HG03175 (cell line): ENCODE measurements around the gene OR4D10.

Experiments
- ATAC-seq: cut with Tn5 transposase; IDR thresholded peaks from one replicate; pipeline ENCODE4 v1.9.1; 2021; ENCODE audit warnings: mild to moderate bottlenecking, moderate library complexity; ENCODE audit not compliant: unreplicated experiment

Gene OR4D10

DNA sequence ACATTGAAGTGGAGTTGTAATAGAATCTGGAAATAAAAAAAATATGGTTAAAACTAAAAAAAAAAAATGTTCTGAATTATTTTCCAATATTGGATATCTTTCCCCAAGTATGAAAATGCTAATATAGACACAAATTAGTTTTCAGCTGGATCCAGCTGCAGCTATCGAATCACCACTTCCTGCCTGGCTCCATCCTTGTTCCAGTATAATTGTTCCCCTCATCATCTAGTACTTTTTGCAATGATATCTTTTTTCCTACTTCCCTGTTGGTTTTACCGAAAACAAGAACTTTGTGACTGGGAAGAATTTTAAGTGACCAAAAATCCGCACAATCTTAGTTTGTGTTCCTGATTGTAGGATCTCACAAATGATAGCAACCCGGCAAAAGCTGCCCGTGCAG, 47.6 kb downstream of the OR4D10 start:
- ATAC-seq: no peak

DNA sequence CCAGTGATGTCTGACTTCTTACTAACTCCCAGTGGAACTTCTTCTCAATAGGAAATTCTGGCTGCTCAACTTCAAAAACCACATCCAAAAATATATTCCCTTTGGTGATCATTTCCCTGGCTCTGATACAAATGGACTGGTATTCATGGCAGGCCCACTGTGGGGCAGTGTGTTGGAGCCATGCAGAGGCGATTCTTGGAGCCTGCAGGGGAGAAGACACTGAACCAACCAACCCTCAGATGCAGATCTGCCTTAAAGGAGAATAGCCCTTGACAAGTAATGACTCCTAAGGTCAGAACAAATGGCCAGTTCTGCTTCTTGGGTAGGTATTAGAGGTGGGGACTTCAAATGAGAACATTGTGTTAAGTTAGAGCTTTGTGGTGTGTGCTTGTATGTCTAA, 50.4 kb downstream of the OR4D10 start:
- no peak for ATAC-seq

DNA sequence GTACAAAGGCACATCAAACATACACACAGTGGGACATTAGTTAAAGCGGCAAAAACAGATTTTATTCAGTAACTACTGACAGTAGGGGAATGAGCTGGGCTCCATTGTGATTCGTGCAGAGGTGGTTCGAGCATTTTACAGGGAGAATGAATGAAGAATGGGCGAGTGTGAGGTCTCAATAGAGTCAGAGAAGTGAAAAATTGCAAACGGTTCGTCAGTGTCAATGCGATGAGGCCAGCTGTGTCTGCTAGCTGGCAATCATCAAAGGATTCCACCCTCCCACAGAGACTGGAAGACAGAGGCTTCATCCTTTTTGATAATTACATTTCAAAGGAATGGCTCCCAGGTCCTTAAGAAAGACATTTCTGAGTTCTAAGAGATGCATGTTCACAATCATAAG, 55.6 kb downstream of the OR4D10 start:
- no peak for ATAC-seq
